HG03457 (cell line): Measurements from ENCODE around the gene AMOTL1.

Source experiments
- ATAC-seq: cut with Tn5 transposase; IDR thresholded peaks from one replicate; pipeline ENCODE4 v1.9.1; 2021; ENCODE audit warnings: moderate number of reproducible peaks; ENCODE audit not compliant: unreplicated experiment

The AMOTL1 gene

GRCh38 chr11:94814272-94814976 lies 46.3 kb downstream of the AMOTL1 start:
- no peak for ATAC-seq

GRCh38 chr11:94815705-94816344 lies 47.7 kb downstream of the AMOTL1 start:
- ATAC-seq: no peak

DNA sequence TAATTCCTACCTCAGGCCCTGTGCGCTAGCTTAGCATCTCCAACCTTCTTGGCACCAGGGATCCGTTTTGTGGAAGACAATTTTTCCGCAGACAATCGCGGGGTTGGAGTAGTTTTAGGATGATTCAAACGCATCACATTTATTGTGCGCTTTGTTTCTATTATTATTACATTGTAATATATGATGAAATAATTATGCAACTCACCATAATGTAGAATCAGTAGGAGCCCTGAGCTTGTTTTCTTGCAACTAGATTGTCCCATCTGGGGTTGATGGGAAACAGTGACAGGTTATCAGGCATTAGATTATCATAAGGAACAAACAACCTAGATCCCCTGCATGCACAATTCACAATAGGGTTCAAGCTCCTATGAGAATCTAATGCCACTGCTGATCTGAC lies 52.3 kb downstream of the AMOTL1 start:
- no peak for ATAC-seq

DNA sequence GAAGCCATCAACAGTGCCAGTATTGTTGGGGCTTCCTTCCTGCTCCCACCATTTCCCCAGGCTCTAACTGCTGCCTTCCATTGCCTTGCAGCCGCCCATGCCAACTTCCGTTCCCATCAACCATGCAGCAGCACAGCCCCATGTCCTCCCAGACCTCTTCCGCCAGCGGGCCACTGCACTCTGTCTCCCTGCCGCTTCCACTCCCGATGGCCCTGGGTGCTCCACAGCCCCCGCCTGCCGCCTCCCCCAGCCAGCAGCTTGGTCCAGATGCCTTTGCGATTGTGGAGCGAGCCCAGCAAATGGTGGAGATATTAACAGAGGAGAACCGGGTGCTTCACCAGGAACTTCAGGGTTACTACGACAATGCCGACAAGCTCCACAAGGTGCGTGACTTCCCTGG lies 53.3 kb downstream of the AMOTL1 start:
- ATAC-seq: no peak

GRCh38 chr11:94822080-94822479 lies 53.9 kb downstream of the AMOTL1 start:
- no peak for ATAC-seq

GRCh38 chr11:94823102-94823732 lies 55.1 kb downstream of the AMOTL1 start:
- no peak for ATAC-seq

- ATAC-seq: no peak
These were observed 56.9 kb downstream of the AMOTL1 start for GRCh38 chr11:94825031-94825430.

GRCh38 chr11:94825481-94825880 lies 57.3 kb downstream of the AMOTL1 start:
- ATAC-seq: no peak

DNA sequence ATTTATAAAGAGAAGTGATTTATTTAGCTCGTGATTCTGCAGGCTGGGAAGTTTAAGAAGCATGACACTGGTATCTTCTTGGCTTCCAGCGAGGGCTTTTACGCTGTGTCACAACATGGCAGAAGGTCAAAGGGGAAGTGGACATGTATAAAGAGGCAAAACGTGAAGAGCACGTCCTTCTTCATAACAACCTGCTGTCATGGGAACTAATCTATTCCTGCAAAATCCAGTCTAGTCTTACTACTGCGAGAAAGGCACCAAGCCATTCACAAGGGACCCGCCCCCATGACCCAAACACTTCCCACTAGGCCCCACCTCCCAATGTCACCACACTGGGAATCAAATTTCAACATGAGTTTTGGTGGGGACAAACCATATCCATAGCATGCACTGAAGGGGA lies 58.3 kb downstream of the AMOTL1 start:
- ATAC-seq: no peak

DNA sequence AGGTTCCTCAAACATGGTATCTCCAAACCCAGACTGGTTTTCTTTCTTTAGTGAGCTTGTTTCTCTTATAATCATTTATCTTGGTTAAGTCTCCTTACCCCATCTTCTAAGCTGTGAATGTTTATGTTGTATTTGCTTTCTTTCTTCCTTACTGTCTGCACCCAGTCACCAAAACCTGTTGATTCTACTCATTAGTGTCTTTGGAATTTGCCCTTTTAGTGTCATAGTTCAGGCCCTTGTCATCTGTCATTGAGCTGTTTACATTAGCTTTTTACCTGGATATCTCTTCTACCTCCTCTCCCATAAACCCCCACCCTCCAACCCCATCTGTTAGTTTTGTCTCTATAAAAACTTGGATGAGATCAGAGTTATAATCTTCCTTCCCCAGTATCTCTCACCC lies 59.9 kb downstream of the AMOTL1 start:
- ATAC-seq: no peak

GRCh38 chr11:94830722-94831510 lies 62.8 kb downstream of the AMOTL1 start:
- ATAC-seq: no peak

DNA sequence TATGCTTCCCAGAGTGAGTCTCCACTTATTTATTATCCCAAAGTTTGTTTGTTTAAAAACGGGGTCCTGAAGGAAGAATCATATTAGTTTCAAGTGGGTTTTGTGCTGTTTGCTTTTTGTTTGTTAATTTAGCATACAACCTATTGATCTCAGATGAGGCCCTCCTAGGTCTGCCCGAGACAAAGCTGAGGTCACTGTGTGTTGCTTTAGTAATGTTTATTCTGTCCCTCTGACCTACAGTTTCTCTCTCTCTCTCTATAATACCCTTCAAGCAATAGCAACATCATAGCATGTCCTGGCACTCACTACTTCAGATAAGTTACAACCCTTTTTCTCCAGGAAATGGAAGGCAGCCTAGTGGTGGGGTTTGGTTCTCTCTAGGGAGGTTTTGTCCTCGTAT lies 63.4 kb downstream of the AMOTL1 start:
- ATAC-seq: no peak

GRCh38 chr11:94832604-94833235 lies 64.6 kb downstream of the AMOTL1 start:
- ATAC-seq: no peak

DNA sequence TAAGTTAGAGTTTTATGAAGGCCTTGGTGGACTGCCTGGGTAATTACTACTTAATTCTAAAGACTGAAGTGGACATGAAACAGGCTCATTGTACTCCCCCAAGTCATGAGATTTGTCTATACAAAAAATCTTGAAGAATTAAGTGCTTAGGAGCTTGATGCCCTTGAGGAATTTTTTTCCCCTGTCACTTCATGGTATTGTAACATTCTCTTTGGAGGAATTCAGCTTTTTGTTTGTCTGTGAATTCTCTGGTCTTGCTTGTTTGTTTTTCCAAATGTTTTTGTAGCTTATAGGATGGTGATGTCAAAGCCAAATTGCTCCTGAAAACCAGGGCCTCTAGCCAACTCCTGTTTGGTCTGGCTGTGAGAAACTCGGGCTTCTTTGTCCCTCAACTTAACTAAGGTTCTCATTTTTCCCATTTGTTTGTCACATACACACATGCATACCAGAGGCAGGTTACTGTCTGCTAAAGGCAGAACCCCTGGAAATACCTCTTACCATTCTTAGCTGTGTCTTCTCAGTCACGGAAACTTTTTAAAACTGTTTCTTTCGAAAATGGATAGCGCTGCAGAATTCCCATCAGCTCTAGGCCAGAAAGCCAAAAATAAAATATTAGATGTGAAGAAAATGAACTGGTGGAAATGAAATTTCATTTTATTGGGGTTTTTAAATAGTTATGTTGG lies 66.9 kb downstream of the AMOTL1 start:
- no peak for ATAC-seq

DNA sequence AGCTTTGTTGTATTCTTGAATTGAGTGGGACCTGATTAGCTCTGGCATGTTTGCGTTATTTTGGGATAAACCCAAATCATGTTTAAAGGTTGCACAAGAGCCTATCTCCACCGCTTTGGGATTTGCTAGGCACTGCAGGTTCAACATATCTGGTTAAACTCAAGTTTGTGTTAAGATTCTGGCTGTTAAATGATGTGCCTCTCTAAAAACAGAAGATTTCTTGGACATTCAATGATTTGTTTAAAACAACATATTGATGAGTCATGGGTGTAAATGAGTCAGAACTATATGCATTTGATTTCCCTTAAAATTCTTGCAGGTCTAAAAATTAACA lies 67.4 kb downstream of the AMOTL1 start:
- ATAC-seq: no peak

DNA sequence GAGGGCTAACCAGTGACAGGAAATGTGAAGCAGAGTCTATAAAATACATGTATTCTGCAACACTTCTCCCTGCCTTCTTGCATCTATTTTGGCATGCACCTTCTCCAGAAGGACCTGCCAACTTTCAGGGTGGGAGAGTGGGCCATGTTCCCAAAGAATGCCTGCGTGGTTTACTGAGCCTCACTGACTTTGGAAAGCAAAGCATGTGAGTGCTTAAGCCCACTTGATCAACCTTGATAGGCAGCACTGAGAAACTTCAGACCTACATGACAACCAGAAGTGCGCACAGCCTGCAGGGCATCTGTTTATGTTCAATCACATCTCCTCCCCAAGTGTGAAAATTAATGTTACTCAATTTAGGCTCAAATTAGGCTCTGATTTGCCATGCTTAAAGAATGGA lies 69.2 kb downstream of the AMOTL1 start:
- no peak for ATAC-seq

- no peak for ATAC-seq
These were observed 70.0 kb downstream of the AMOTL1 start for GRCh38 chr11:94838027-94838731.

- no peak for ATAC-seq
These were observed 72.1 kb downstream of the AMOTL1 start for GRCh38 chr11:94840209-94840608.

- ATAC-seq: no peak
These were observed 75.9 kb downstream of the AMOTL1 start for GRCh38 chr11:94844031-94844430.

GRCh38 chr11:94845622-94846021 lies 77.5 kb downstream of the AMOTL1 start:
- no peak for ATAC-seq
